HG03045 (cell line): ENCODE results near the gene TXNDC5.

Experiments
- ATAC-seq: cut with Tn5 transposase; IDR thresholded peaks from one replicate; pipeline ENCODE4 v1.9.1; 2021; ENCODE audit warnings: mild to moderate bottlenecking, moderate library complexity; ENCODE audit not compliant: unreplicated experiment

TXNDC5 gene

DNA sequence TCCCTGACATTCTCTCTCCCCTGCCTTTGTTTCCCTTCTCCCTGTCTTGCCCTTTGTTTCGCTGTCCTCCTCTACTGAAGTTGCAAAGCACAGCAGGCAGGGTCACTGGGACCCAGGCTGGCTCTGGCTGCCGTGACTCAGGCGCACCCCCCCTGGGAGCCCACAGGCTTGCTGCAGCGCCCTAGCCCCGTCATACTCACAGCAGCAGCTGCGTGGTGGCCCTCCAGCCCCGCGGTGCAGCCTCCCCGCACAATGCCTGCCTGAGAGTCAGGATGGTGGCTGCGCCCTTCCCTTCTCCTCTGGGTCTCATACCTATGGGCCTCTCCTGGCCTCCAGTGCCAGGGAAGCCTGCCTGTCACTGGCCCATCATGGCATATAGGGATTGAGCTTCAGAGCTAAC is 41.7 kb downstream of the TXNDC5 start:
- ATAC-seq, result no peak

DNA sequence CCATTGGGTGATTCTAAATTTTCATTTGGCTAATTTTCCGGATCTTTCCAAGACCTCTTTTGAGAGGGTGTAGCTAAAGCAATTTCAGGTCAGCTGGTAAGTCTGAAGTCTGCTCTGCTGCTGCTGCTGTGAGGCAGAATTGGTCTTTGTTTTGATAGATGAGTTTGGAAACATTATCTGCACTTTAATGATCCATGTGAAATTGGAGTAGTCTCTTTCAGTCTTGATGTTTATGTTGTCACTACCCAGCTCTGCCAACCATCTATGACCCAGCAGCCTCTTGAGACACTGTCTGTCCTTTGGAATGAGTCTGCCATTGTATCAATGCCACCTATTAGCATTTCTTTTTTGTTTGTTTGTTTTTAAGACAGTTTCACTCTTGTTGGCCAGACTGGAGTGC is 44.1 kb downstream of the TXNDC5 start:
- ATAC-seq, result no peak

DNA sequence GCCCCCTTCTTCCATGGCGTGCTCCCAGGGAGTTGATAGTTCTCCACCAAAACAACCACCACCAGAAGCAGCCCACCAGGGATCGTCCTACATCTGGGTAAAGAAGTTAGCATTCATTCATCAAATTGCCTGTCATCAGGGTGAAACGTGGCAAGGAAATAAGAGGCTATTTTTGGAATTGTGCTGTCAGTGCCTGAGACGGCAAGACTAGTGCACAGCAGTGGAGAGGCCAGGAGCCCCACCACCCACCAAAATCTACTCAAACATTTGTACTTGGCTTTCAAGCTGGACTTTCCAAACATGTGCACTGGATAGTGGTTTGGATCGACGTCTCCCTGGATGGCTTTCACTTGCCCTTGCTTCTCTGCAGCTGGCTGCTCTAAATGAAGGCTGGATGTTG is 44.8 kb downstream of the TXNDC5 start:
- ATAC-seq, result no peak

DNA sequence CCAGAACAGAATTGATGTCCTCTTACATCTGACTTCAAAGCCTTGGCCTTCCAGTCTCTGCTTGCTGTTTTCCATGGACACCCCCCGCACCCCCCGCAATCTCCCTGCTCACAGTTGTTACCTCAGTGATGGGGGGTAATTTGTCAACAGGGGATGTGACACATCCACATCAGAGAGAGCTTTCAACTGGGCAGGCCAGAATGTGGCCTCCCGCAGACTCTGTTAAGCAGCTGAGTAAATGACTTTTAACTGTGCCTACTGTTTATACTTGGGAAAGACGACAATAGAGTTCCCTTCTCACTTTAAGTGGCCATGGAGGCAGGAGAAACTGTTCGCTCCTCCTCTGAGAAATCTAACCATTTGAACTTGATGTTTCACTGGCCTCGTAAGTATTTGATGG is 51.0 kb downstream of the TXNDC5 start:
- ATAC-seq, result no peak

DNA sequence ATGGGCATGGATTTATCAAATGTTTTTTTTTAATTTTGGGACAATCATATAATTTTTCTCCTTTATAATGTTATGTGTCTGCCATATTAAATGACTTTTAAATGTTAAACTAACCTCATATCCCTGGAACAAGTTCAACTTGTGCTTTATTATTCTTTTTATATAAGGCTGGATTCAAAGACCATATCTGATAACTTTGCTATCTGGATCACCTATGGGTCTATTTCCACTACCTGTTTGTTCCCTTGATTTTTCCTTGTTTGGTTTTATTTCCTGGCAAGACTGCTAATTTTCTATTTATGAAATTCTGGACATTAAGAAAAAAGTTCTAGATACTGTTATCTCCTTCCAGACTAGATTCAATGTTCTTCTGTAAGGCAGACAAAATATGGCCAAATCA is 58.8 kb downstream of the TXNDC5 start:
- no peak for ATAC-seq

DNA sequence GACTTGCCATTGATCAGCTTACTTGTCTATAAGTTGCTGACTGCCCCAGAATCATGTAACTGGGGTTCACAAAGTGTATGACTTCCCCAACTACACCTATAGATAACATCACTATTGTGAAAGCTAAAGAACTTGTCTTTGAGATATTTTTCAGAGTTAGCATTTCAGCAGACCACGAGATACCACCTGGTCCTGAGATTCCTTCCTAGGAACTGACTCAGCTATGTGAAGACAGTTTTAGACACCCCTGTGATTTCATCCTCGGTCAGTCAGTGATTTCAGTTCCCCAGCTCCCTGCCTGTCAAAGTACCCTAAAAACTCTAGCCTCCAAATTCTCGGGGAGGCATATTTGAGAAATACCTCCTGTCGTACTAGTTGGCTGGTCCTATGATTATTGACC is 62.4 kb downstream of the TXNDC5 start:
- no peak for ATAC-seq

DNA sequence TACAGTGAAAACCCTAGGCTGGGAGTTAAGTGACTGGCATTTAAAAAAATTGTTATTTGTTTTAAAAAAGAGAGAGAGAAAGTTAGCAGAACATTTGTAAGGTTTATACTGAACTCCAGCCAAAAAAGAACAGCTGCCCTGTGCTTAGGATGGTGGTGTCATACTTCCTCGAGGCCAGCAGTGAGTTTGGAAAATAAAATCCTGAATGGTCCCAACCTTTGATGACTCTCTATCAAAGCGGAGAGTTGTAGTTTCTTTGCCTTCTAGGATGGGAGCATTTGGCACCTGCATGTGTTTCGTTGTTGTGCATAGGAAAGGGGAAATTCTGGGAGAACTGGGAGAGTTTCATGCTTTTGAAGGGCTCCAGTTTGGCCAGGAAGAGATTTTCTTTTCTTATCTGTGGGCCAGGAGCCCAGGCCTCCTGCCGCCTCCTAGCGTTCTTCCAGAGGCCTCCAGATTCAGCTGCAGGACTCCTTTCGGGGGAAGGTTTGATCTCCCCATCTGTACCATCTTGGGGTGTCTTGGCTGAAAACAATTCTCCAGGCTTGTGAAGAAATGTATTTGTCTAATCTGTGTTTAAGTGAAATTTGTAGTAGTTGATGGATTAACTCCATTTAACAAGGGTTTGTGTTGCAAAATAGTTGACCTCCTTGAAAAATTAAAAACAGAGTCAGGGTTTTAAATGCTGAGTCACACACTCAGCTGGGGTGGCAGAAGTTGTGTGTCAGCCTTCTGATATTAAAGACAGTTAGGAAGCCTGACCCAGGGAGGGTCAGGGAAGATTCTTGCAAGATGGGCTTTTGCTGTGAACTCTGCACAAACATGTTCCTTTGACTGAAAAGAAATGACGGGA is 63.4 kb downstream of the TXNDC5 start:
- no peak for ATAC-seq

DNA sequence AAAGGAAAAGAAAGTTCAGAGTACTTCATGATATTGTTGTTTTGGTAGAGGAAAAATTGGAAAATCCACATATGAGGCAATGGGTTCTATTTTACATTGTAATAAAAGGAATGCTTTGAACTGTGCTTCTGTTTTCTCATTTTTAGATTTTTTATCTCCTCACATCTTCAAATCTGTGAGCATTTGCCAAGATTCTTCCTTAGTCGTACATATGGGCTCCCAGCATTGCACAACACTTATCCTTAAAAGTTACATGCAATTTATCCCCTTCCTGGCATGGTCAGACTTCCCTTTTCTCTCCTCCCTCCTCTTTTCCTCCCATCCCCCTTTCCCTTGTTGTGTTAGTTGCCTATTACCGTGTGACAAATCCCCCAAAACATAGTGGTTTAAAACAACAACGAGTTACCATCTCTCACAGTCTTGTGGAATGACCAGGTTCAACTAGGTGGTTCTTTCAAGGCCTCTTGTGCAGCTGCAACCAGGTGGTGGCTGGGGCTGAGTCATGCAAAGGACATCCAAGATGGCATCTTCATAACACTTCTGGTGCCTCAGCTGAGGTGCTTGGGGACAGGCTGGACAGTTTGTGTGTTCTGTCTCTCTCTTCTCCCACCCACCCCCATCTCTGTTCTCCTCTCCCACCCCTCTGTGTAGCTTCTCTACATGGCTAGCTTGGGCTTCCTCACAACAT is 68.7 kb downstream of the TXNDC5 start:
- no peak for ATAC-seq

DNA sequence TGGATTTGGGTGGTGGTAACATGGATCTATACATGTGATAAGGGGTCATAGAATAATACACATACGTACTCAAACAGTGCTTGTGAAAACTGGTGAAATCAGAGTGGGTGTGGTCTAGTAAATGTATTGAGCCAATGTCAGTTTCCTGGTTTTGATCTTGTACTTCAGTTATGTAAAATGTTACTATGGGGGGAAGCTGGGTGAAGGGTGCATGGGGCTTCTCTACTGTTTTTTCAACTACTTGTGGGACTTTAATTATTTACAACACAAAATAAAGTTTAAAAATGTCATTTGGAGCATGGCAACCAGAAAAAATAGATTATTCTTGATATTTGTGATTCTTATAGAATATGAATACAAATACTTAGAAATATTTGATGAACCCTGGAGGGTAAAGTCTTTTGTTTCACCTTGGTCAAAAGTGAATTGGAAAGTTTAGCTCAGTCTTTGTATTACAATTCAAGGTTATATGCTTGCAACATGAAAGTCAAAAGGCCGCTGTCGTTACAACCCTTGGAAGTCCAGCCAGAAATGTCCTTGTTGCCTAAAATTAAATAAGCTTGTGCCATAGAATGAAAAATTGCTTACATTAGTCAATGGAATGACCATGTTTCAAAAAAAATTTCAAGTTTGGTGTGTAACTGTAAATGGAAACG is 74.1 kb downstream of the TXNDC5 start:
- ATAC-seq, result no peak

DNA sequence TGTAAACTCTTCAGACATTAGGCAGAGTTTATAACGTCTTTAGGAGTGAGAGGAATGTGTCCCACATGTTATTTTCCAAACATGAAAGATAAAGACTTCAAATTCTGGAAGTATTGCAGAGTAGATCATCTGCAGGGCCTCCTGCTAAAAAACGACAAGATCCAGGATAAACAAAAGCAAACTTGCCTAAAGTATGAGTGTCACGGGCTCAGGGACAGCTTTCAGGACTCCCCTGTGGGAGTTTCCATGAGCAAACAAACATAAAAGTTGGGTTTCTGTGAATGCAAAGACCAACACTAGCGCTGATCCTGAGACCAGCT is 76.9 kb downstream of the TXNDC5 start:
- no peak for ATAC-seq

DNA sequence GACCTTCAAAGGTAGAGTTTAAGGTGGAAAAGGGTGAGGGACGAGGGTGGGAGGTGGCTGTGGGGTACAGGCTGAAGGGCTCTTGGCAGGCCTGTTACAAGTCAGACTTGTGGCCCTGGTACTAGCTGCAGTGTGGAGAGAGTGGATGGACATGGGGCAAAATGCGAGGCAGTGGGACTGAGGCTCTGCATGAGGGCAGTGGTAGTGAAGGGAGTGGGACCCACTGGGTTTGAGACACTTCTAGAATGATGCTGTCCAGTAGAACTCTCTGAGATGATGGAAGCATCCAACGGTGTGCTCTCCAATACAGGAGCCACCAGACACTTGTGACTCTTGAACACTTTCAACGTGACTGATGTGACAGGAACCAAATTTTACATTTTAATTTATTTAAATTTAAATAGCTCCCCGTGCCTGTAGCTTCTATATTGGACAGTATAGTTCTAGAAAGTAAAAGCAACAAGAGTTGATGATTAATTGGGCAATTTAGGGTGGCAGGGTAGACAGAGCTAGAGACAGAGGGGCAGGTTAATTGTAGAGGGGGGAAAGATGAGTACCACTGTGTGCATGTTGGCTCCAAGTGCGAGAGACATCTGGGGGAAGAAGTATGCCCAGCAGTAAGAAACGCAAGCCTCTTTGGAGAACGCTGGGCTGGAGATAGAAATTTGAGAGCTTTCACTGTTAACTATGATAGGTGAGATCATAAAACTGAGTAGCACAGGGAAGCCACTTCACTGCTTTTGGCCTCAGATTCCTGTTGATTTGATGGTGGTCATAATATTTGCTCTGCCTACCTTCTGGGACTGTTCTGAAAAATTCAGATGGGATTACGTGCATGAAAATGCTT is 77.5 kb downstream of the TXNDC5 start:
- no peak for ATAC-seq
